HG02852 (cell line): ENCODE measurements around the gene EBPL.
"Not testable (repeated sequence)": the region's sequence is repeated elsewhere in the genome, so short reads cannot be mapped to it uniquely, and the experiment has no call there.

ENCODE experiments used
- ATAC-seq: cut with Tn5 transposase; IDR thresholded peaks from one replicate; pipeline ENCODE4 v1.9.1; 2021; ENCODE audit warnings: mild to moderate bottlenecking, moderate library complexity; ENCODE audit not compliant: unreplicated experiment

EBPL gene

DNA sequence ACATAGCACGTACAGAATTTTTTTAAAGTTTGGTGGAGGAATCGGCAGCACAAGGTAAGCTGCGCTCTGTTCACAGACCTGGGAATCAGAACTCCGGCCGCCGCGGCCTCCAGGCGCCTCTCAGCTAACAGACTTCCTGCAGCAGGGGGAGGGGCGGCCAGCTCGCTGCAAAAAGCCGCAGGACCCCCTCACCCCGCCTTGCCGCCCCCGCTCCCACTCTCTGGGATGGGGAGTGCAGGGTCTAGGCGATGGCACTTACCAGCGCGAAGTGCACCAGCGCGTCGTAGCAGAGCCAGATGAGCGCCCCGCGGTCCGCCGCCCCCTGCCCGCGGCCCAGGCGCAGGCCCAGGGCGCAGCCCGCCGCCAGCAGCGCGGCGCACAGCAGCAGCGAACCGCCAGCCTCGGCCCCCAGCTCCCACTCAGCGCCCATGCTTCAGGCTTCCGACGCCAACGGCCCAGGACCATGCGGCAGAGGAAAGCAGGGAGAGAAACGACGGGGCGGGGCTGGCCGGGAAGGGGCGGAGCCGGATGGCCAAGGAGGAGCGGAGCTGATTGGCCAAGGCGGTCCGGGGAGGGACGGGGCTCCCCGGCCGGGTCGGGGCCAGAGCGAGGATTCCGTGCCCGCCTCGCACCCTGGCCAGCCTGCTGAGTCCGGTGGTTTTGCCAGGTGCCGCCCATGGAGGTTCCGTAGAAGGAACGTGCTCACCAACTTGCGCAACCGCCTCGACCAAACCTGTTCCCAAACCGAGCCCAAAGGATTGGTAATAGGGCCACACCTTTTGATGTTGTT, at the start of gene EBPL:
EBPL (minus strand) TSS at position 492 of the 790 bp plus-strand sequence; CDS start at position 430, 62 bp downstream.
- peak; percentile 98 for ATAC-seq

- ATAC-seq = no peak
Measured at GRCh38 chr13:49740870-49741269, 49.6 kb upstream of the EBPL start.

- no peak for ATAC-seq
Measured at GRCh38 chr13:49739498-49740187, 48.4 kb upstream of the EBPL start.

DNA sequence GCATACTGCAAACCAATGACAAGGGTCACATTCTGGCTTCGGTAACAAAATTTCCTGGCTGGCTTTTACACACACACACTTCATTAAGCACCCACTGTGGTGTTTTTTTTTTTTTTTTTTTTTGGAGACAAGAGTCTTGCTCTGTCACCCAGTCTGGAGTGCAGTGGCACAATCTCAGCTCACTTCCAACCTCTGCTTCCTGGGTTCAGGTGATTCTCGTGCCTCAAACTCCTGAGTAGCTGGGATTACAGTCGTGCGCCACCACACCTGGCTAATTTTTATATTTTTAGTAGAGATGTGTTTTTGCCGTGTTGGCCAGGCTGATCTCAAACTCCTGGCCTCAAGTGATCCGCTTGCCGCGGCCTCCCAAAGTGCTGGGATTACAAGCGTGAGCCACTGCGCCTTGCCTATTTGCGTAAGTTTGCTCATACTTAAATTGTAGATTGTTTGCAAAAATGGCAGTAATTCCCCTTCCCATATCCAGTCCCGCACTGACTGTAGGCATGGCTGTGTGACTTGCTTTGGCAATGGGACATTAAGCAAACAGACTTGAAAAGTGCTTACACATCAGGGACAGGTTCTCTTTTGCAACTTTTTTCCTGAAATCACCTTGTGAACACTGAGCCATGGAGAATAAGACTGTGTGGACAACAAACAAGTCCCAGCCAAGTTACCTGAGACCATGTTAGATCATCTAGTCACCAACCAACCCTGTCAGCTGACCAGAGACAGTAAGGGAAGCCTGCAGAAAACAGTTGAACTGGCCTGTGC, 42.1 kb upstream of the EBPL start:
- ATAC-seq = no peak

DNA sequence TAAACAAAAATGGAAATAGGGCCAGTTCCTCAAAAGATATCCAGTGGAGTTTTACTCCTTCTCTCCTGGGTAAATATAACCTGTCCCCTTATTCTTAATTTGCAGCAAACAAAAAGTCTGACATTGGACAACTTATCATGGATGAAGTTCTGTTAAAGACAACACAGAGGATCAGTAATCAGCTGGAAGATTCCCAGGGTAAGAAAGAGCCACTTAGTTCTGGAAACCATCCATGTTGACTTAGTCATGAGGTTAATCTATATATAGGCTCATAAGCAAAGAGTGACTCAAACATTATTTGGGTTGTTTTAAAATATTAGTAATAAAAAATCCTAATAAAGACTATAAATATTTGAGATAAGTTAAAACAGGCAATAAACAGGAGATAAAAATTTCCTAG, 40.5 kb upstream of the EBPL start:
- ATAC-seq = no peak

DNA sequence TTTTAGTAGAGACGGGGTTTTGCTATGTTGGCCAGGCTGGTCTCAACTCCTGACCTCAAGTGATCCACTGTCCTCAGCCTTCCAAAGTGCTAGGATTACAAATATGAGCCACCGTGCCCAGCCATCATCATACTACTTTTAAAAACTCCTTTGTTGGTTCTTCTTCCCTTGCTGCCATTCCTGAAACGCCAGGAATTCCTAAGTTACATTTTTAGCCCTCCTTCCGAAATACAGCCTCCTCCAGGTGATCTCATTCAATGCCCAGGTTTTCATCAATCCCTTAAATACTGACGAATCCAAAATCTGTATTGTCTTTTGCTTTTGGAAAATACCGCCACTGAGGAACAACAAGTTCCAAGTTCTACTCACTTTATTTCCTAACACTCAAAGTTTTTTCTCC, 25.3 kb upstream of the EBPL start:
- ATAC-seq = no peak

DNA sequence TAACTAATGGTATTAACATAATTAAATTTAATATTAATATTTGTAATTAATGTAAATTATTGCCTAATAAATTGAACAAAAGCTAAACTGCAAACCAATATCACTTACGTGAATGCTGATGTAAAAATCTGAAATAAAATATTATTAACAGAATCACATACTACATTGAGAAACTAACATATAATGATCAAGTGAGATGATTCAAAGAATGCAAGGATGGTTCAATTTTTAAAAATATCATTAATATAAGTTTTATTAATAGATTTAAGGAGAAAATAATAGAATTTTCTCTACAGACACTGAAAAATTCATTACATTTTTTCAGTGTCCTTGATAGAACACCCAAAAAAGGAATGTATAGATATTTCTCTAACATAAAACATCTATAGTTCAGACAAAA, 23.5 kb upstream of the EBPL start:
- no peak for ATAC-seq

- ATAC-seq = no peak
Measured at GRCh38 chr13:49711218-49711863, 20.1 kb upstream of the EBPL start.

- ATAC-seq = not testable (repeated sequence)
Measured at GRCh38 chr13:49704264-49704663, 13.0 kb upstream of the EBPL start.

DNA sequence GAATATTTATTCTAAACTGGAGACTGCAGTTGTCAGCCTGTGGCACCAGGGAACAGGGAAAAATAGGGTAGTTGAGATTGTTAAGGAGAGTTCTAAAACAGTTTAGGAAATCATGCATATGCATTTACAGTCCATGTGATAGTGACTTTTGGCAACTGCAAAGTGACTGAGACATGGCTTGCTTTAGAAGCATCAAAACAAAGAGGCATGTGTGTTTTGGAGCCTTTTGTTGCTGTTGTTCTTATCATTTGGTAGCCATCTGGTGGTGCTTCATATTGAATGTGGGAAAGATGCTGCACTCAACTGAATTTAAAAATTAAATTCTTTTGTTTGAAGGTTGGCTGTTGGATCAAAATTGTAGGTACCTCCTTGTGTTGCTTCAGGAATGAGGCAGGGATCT, 10.2 kb upstream of the EBPL start:
- ATAC-seq = no peak

DNA sequence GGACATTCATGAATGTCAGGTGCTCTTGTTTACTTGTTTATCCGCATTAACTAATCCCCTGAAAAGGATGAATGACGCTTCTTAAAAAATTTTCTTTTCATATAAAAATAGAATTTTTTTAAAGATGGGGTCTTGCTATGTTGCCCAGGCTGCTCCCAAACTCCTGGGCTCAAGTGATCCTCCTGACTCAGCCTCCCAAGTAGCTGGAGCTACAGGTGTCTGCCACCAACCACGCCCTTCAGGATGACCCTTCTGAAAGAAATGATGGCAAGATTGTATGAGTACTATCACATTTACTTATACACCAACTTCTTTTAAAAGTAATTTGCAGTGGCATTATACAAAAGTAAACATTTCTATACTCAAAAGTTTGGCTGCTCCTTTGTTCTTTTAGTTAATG, 6.2 kb upstream of the EBPL start:
- no peak for ATAC-seq

DNA sequence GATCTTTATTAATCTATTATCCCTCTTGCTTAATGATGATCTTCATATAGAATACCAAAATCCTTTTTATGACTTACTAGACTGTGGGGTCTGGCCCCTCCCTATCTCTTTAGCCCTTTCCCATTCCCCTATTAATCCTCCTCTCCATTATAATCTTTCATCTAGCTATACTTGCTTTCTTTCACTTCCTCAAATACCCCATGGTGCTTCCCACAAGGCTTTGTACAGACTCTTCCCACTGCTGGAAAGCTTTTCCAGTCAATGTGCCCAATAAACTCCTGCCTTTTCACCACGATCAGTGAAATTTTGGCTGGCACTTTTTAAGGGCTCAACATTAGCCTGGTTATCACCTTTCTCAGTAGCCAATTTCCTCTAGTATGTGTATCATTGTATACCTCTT, 3.2 kb upstream of the EBPL start:
- no peak for ATAC-seq

DNA sequence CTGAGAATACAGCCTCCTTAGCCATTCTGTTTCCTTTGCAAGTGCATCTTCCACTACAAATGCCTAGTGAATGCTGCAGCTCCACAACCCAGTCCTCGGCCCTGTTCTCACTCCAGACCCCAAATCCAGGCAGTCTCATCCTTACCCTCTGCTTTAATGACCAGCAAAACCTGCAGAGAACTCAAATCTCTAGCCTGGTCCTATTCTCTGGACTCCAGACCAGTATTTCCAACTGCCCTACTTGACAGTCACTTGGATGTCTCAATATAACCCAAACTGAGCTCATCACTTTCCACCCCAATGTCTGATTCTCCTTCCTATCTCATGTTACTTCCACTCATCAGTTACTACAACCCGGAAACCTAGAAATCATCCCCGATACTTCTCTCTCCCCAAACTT, 2.6 kb upstream of the EBPL start:
- ATAC-seq = no peak

- no peak for ATAC-seq
Measured at GRCh38 chr13:49693191-49693733, 2.0 kb upstream of the EBPL start.

DNA sequence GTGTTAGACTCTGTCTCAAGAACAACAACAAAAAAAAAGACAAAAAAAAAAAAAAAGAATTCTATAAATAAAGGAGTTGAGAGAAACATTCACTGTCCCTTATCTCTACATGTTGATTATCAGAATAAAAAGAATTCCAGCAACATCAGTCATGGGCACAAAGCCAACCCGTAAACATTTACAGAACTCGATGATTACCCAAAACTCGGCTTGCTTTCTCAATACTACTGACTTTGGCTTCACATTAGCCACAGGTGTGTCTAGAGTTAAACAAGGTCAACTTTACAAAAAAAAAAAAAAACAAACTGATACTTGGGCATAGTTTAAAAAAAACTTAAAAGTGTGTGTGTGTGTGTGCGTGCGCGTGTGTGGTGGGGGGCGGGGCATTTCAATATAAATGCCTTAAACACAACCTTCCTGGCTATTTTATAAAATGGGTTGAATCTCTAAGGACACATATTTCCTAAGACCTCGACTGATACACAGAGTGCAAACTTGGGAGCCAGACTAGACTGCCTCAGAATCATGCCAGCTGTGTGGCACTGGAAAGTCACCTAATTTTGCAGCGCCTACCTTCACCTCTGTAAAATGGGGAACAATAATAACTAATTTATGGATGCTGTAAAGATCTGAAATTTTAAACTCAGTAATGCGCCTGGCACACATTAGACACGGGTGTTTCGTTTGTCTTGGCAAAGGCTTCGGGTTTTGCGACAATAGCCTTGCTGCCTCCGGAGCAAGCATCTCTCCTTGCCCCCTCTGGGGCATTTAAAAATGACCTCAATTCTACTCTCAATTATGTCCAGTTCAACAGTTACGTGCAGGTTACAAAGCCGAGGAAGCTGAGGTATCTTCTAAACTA, 922 bp downstream of the EBPL start:
- ATAC-seq = peak; percentile 16

DNA sequence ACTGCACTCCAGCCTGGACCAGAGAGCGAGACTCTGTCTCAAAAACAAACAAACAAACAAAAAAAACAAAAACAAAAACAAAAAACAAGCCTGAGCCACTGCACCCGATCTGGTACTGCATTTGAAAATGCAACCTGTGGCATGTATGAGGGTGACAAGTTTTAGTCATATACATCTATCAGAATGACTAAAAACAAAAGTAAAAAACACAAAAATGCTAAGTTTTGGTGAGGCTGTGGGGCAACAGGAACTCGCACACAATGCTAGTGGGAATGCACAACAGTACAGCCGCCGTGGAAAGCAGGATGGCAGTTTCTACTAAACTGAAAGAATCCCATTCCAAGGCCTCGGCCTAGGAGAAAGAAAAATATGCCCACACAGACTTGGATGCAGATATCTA, 7.8 kb downstream of the EBPL start:
- peak; percentile 86 for ATAC-seq

DNA sequence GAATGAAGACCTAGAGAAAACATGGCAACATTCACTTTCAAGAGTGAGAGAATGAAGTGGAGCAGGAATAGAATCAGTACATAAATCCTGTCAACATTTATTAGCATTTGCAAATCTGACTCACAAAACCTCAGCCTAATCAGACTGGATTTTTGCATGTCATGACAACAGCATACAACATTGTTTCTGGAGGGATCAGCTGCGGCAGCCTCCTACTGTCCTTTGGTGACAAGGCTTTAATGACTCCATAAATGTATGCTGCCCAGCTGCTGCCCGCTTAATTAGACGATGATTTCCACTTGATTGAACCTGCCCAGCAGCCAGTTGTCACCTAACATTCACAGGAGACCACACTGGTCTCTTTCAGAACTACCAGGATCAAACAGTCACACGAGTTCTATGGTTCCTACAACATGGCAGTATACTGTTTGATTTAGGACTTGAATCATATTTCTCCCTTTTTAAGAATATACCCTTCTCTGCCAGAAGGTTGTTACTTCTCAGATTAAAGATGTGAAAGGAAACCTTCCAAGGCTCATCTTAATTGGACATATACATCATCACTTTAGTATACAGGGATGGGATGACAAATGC, 9.3 kb downstream of the EBPL start:
- no peak for ATAC-seq

DNA sequence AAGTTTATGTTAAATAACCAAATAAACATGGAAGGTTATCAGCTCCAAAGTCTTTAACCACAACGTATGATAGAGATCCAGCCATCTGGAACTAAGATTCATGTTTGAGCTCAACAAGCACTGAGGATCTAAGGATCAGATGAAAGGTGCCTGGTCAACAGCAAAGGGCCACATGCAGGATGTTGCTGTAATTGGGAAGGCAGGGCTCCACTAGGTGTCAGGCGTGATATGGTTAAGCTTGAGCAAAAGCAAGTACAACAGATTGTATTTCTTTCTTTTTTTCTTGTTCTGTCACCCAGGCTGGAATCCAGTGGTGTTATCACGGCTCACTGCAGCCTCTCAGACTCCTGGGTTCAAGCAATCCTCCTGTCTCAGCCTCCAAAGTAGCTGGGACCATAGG, 12.0 kb downstream of the EBPL start:
- ATAC-seq = no peak

DNA sequence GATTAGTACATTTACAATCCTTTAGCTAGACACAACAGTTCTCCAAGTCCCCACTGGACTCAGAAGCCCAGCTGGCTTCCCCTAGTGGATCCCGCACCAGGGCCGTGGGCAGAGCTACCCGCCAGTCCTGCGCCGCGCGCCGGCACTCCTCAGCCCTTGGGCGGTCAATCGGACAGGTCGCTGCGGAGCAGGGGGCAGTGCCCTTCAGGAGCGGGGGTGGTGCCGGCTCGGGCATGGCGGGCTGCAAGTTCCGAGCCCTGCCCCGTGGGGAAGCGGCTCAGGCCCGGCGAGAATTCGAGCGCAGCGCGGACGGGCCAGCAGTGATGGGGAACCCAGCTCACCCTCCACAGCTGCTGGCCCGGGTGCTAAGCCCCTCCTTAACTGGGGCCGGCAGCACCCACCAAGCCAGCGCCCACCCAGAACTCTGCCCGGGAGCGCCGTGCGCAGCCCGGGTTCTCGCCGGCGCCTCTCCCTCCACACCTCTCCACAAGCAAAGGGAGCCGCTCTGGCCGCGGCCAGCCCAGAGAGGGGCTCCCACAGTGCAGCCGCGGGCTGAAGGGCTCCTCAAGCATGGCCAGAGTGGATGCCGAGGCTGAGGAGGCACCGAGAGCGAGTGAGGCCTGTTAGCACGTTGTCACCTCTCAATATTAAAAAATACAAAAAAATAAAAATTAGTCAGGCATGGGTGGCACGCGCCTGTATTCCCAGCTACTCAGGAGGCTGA, 12.9 kb downstream of the EBPL start:
- no peak for ATAC-seq
